DMS 273 (cell line): Measurements from ENCODE around the gene CEMIP.

Source experiments
- DNase-seq: peaks from one replicate; lab custom pipeline; 2025; ENCODE audit not compliant: unreplicated experiment; lab: John Stamatoyannopoulos, UW

Gene CEMIP

GRCh38 chr15:80971143-80971542 lies 192.0 kb downstream of the CEMIP start:
- no peak for DNase-seq

DNA sequence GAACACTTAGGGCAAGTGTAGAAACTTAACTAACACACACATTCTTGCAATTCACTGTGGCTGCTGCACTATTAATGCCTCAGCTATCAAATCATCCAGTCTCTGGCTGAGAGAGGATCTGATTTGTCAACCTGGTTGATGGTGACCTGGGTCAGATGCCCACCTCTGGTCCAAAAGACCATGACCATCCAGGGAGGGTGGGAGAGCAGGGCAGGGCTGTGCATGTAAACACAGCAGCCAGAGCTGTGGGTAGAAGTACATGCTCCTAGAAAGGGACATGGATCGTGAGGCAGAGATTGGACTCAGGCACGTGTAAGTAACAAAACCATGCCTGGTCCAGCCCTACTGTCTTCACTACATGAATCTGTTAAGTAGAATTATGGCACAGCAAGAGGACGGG lies 193.1 kb downstream of the CEMIP start:
- DNase-seq = no peak

- DNase-seq = no peak
Measured at GRCh38 chr15:80974914-80975313, 195.7 kb downstream of the CEMIP start.

DNA sequence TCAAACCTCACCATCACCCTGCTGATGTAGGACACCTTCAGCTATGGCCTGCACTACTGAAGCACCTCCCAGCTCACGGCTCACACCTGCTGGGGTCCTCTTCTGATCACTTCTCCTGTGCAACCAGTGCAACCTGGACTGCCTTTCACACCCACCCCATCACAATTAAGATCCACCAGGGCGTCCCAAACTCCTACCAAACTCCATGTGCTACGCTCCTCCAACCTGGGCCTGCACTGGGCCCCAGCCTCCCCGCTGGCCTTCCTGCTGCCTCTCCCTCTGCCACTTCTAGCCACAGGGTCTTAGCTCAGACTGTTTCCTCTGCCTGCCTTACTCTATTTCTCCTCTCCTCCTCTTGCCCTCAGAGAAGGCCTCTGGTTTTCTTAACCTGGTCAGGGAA lies 197.7 kb downstream of the CEMIP start:
- no peak for DNase-seq

DNA sequence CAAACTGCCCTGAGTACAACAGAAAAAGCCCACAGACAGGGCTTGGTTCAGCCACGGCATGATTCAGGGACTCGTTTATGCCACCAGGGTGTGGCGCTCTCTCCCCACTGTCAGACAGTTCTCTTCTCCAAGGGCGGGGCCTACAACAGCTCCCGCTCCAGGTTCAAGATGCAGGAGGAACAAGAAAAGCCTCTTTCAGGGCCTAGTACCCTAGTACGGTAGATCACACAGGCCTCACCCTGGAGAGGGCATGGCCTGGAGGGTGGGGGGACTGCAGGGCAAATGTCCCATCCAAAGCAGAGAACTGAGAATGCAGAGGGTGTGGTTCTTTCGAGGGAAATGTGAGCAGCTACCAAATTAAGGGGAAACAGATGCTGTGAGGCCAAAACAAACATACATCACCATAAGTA lies 198.5 kb downstream of the CEMIP start:
- DNase-seq = peak; percentile 90

- DNase-seq = peak; percentile 64
Measured at GRCh38 chr15:80978685-80979329, 199.6 kb downstream of the CEMIP start.

GRCh38 chr15:80979538-80980200 lies 200.5 kb downstream of the CEMIP start:
- DNase-seq = no peak

- DNase-seq = no peak
Measured at GRCh38 chr15:80982205-80982604, 203.0 kb downstream of the CEMIP start.

- no peak for DNase-seq
Measured at GRCh38 chr15:80982839-80983238, 203.7 kb downstream of the CEMIP start.

GRCh38 chr15:80984856-80985255 lies 205.7 kb downstream of the CEMIP start:
- DNase-seq = no peak

DNA sequence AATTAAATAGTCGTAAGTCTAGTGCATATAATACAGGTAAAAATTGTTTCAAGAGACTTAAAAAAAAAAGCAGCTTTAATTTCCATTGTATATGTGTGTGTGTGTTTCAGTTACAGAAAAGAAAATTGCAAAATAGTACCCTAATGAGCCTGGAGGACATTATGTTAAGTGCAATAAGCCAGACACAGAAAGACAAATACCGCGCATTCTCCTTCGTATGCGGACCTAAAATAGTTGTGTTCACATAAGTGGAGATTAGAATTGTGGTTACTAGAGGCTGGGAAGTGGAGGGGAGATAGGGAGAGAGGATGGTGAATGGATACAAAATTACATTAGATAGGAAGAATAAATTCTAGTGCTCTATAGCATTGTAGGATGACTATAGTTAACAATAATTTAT lies 206.8 kb downstream of the CEMIP start:
- DNase-seq = no peak

GRCh38 chr15:80986487-80986886 lies 207.3 kb downstream of the CEMIP start:
- DNase-seq = no peak

DNA sequence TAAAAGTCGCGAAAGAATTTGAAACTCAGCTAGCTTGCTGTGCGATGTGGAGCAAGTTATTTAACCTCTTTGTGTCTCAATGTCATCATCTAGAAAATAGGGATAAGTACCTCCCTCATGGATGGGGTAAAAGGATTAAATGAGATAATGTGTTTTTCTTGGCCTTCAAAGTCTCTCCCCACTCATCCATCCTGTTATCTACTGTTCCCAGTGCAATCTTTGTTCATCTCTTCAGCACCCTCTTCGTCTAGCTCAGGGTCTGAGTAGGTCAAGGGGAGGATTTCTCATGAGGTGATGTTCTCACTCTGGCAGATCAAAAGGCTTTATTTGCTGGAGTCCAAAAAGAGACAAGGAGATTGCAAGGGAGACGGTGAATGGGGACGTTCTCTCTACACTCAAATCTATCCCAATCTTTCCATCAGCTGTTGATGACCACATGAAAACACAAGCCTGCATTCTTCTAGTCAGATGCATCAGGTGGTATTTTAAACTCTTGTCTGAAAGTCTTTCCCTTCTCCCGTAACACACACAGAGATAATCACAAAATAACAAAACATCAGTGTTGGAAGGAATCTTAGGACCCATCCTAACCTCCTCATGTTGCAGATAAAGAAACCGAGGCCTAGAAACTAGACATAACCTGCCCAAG lies 209.1 kb downstream of the CEMIP start:
- DNase-seq = no peak

- no peak for DNase-seq
Measured at GRCh38 chr15:80989081-80989517, 209.9 kb downstream of the CEMIP start.

GRCh38 chr15:80989518-80990478 lies 210.6 kb downstream of the CEMIP start, which contains the start of gene MESD:
Gene MESD (minus strand): TSS chr15:80989819. CDS start chr15:80989791, 28 bp downstream.
- peak; percentile 96 for DNase-seq

GRCh38 chr15:80990955-80991354 lies 211.8 kb downstream of the CEMIP start:
- no peak for DNase-seq

GRCh38 chr15:80991421-80991820 lies 212.3 kb downstream of the CEMIP start:
- DNase-seq = peak; percentile 83

DNA sequence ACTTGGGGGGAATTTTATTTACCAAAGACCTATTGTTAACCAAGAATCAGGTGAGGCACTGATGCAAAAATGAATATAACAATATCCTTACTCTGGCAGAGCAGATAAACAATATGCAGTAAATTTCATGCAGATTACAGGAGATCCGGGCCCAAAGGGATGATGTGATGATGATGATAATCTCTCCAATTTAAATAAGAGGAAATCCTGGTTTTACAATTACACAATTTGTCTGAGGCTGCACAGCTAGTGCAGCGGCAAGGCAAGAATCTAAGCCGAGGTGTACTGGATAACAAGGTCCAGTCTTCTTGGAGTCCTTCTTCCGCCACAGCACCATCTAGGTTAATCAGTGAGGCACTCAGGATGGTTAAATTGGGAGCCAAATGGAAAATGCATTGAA lies 212.8 kb downstream of the CEMIP start:
- DNase-seq = no peak

GRCh38 chr15:80992441-80992840 lies 213.3 kb downstream of the CEMIP start:
- DNase-seq = peak; percentile 14

- DNase-seq = peak; percentile 54
Measured at GRCh38 chr15:80996247-80996646, 217.1 kb downstream of the CEMIP start.

GRCh38 chr15:80997692-80998091 lies 218.5 kb downstream of the CEMIP start:
- DNase-seq = no peak
